Kidney capillary endothelial cell (primary cell): ENCODE measurements around the gene CDCA8.
"Not testable (repeated sequence)": the region's sequence is repeated elsewhere in the genome, so short reads cannot be mapped to it uniquely, and the experiment has no call there.

Experiments
- DNase-seq: peaks from one replicate; pipeline ENCODE4 v3.0.0-alpha.2; 2018; ENCODE audit warnings: low spot score

The CDCA8 gene

DNA sequence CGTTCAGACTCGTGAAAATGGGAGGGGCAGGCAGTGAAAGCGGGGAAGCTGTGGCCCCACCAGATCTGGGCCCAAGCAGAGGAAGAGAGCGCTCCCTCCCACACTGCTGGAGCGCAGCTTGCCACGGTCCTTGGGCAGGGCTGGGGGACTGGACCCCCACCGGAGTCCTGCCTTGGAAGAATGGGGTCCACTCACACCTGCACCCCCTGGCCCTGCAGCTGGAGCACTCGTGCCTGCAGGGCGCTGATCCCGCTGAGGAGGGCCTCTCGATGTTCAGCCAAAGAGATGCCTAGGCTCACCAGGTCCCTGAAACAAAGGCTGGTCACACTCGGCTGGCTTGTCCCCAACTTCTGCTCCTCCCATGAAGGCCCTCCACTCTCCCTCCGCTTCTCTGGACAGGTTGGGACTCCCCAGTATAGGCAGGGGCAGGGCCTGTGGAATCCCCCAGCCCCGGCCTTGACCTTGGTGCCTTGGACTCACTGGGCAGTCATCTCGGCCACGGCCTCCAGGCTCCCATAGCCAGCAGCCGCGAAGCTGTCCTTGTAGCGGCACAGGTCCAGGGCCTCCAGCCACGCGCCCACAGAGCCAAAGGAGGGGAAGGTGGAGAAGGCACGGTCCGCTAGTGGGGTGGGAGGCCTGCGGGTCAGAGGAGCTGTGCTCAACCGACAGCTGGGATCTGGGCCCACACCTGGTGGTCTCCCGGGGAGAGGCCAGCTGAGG, 26.0 kb downstream of the CDCA8 start:
- DNase-seq: no peak

- DNase-seq: no peak
Measured at GRCh38 chr1:37718901-37719571, 26.7 kb downstream of the CDCA8 start.

DNA sequence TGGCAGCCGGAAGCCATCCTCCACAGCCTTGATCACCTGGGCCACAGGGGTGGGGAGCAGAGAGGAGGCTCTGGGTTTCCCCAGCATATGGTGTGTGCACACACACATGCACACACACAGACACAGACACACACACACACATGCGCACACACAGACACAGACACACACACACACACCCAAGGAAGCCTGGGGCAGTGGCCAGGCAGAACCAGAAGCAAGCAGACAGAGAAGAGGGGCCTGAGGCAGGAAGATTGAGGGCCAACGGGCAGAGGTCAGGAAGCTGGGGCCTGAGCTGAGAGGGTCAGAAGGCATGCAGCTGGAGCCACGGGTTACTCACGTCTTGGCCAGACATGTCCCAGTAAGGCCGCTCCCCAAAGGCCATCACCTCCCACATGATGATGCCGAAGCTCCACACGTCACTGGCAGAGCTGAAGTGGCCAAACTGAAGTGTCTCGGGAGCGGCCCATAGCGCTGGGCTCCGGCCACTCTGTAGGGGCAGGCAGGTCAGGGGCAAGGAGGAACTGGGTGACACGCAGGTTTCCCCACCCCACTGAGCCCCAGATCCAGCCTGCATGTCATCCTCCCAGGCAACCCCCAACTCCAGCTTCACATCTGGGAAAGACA, 27.4 kb downstream of the CDCA8 start:
- no peak for DNase-seq

- no peak for DNase-seq
Measured at GRCh38 chr1:37720231-37721130, 28.2 kb downstream of the CDCA8 start.

GRCh38 chr1:37721565-37721964, 29.2 kb downstream of the CDCA8 start:
- no peak for DNase-seq

DNA sequence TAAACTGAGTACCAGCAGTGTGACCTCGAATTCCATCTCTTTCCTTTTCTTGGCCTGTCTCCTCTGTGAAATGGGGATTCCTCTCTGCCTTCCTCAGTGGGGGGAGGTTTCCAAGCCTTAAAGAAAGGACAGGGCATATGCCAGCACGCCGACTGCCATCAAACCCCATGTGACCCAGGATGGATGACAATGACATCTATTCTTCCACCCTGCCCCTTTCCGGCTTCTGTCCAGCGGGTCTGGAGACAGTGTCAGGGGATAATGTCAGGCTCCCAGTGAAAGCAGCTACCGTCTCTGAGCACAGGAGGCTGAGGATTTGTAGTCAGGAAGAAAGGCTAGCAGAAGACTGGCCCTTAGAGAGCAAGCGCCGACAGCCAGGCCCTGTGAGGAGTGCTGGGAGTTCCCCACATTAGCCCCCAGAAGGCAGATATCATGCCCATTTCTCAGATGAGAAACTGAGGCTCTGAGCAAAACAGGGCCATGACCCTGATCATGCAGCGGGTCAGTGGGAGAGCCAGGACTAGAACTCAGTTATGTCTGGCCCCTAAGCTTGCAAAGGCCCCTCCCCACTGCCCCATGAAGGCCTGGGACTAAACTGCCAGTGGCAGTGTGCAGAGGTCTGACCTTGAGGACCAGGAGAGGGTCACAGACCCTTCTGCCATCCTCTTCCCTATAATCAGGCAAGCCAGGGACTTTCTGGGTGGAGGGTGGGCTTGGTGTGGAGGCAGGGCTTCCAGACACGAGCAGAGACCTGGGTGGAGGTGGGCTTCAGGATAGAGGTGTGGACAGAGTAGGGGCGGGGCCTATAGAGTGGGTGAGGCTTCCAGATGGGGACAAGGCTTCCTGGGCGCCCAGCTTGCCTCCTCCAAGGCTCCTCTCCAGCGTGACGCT, 30.1 kb downstream of the CDCA8 start:
- DNase-seq: no peak

GRCh38 chr1:37723072-37723389, 30.7 kb downstream of the CDCA8 start:
- no peak for DNase-seq

DNA sequence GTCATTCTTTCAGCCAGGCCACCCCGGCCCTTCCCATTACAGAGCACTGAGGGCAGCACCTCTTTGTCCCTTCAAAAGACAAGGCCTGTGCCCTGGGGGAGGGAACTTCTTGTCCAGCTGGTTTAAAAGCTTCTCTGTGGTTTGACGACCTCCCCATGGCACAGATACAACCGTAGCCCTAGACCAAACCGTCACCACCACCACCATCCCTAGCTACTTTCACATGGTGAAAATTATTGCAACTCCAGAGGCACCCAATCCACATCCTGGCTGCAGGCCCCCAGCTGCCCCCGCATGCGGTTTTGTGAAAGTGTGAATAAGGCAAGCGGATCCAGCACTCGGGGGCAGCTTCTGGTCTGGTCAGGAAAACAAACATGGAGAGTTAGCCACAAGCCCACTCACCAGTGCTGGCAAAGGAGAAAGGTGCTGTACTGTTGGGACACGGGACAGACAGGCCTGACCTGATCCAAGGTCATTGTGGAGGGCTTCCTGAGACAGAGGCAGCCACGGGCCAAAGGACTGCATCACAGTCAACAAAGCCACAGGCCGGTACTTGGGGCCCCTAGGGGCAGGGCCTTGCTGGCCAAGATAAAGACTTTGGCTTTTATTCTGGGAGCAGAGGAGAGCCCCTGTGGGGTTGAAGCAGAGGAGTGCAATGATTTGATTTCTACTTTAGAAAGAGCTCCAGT, 31.2 kb downstream of the CDCA8 start:
- DNase-seq: no peak

DNA sequence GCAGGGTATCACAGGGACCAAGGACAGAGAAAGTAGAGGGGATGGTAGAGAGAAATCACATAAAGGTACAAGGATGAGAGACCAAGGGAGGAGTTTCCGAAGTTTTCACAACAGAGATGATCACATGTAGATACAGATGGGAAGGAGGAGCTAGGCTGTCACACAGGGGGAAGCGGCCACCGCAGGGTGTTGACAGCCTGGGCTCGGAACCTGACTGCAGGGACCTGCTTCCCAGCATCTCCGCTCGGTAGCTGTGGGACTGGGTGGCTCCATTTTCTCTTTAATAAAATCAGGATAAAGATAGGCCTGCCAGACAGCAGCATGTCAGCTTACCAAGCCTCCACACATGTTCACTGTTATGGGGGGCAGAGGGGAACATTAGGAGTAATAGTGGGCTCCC, 32.3 kb downstream of the CDCA8 start:
- no peak for DNase-seq

- DNase-seq: no peak
Measured at GRCh38 chr1:37725851-37726613, 33.7 kb downstream of the CDCA8 start.

- DNase-seq: no peak
Measured at GRCh38 chr1:37726751-37727585, 34.7 kb downstream of the CDCA8 start.

- DNase-seq: no peak
Measured at GRCh38 chr1:37728416-37728815, 36.1 kb downstream of the CDCA8 start.

GRCh38 chr1:37730376-37730775, 38.1 kb downstream of the CDCA8 start:
- DNase-seq: no peak

- DNase-seq: no peak
Measured at GRCh38 chr1:37731312-37732019, 39.1 kb downstream of the CDCA8 start.

DNA sequence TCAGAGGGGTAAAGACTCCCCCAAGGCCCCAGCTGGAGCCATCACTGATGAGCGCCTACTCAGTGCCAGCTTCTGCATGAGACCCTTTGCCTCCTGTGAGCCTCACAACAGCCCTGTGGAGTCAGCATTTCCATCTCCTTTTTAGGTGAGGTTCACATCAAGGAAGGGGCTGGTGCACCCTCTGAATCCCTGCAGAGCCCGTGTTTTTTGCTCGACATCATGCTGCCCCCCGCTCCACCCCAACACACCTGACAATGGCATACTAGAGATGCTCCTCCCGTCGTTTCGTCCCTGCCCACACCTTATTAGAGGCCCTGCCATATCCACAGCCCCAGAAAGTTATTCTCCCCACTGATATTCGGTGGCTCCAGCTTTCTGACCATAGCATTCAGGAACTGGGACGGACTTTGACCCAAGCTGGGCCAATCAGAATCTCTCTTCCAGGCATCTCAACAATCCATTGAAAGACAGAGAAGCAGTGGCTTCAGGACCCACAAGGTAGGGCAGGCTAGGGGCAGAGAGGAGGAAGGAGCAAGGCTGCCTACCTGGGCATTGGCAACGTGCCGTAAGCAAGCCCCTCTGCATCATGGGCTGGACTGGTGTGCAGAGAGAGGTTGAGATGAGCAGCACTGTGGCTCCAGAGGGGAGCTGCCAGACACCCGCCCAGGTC, 39.9 kb downstream of the CDCA8 start:
- no peak for DNase-seq

DNA sequence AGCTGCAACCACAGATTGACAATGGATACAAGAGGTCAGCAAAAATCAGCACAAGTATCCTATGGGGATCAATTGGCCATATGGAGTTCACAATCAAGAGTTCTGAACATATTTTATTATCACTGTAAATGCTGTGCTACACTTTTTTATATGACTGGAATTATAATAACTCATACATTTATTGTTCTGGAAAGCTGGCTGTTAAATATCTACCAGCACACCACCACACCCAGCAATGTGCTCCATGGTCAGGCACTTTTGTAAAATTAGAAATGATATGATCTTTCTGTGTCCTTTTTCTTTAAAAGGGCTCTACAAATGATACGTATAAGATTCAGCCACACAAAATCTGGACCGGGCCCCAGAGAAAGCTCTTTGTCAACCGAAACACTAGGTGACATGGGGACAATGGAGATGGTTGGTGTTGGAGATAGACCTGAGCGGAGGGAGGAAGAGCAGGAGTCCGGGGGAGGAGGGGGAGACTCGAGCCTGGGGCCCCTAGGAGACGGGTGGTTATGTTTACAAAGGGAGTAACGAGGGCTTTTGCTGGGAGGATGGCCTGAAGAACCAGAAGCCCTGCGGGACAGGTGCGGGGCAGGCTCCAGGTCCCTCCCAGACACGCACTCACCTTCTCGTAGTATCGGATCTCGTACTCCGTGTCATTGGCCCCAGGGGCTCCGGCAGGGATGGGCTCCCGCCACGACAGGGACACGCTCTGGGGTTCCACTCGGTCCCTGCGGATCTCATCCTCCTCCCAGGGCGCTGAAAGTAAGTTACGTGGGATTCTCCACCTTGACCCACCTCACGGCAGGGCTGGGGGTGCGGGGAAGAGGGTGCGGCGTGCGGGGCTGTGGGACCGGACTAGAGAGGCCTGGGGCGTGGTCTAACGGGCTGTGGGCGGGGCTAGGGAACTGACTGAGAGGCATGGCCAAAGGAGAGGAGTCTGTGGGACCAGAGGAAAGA, 42.6 kb downstream of the CDCA8 start:
- DNase-seq: no peak

DNA sequence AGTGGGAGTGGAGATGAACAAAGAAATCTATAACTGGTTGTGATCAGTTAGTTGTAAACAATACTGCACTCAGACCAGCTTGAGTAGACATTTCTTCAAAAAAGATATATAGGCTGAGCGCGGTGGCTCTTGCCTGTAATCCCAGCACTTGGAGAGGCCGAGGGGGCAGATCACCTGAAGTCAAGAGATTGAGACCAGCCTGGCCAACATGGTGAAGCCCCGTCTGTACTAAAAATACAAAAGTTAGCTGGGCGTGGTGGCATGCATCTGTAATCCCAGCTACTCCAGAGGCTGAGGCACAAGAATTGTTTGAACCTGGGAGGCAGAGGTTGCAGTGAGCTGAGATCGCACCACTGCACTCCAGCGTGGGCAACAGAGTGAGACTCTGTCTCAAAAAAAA, 45.7 kb downstream of the CDCA8 start:
- not testable (repeated sequence) for DNase-seq
